Measurements from ENCODE around the gene KIF3C.

GRCh38 chr2:26025509-26025908, 43.2 kb upstream of the KIF3C start:
- TF ChIP-seq SIN3A (IDR thresholded peaks at IDR 0.05; ENCODE audit: borderline replicate concordance, insufficient read depth, low read length) (no peak), POLR2AphosphoS5 (IDR thresholded peaks at IDR 0.05; ENCODE audit: low read depth, low read length) (no peak), TAF1 (IDR thresholded peaks at IDR 0.05; ENCODE audit: borderline replicate concordance, insufficient read depth, low read length) (no peak), FOXP2 (optimal IDR thresholded peaks at IDR 0.05; ENCODE audit: borderline replicate concordance, extremely low read depth, extremely low read length, insufficient read depth) (no peak)

Measured in PFSK-1 (cell line).